IMR-90 (cell line): ENCODE data around the gene NKX2-1. TPM values are rescaled to one million over a fixed set of nuclear protein-coding genes. Genes with fewer than 3 reads are reported as not detected.

Experiments used
- ATAC-seq: fragments of 200-7000 bp; cut with Tn5 transposase; 2 replicates; pipeline ENCODE4 v1.9.1; 2020; ENCODE audit warnings: low read depth, mild to moderate bottlenecking, moderate library complexity
- BruUV-seq: library from RNA; stranded (reverse); fragments of 400-500 nt; replicated peaks from 2 replicates; lab custom pipeline; 2021; lab: Mats Ljungman, UMichigan
- CTCF ChIA-PET: fragments of 300-600 bp; formaldehyde crosslinking; extraction: SDS; loops from one replicate; lab custom pipeline; 2021; ENCODE audit warnings: antibody characterized with exemption; lab: Yijun Ruan, JAX
- POLR2A ChIA-PET: fragments of 300-600 bp; sonication (Branson Sonifier 250); formaldehyde crosslinking; loops from one replicate; lab custom pipeline; 2022; ENCODE audit warnings: antibody characterized with exemption; ENCODE audit not compliant: unreplicated experiment; lab: Charles Lee
- DNase-seq: peaks from one replicate; pipeline ENCODE4 v3.0.0; 2013
- H2AFZ ChIP-seq: replicated peaks from 2 replicates; pipeline ENCODE3; 2013; ENCODE audit warnings: low read length, mild to moderate bottlenecking; ENCODE audit not compliant: poor library complexity
- H2AK5ac ChIP-seq: 2 replicates; pipeline ENCODE4 v1.6.1; 2013; ENCODE audit warnings: low read depth, low read length, inconsistent platforms
- H2AK9ac ChIP-seq: replicated peaks from 2 replicates; pipeline ENCODE3; 2013; ENCODE audit warnings: mild to moderate bottlenecking, low read depth, low read length, moderate library complexity; ENCODE audit not compliant: poor library complexity
- H2BK120ac ChIP-seq: 2 replicates; pipeline ENCODE4 v1.6.1; 2013; ENCODE audit warnings: low read depth, low read length, inconsistent platforms
- H2BK15ac ChIP-seq: 3 replicates; pipeline ENCODE4 v1.6.1; 2013; ENCODE audit warnings: low read depth, low read length, inconsistent platforms
- H2BK20ac ChIP-seq: 2 replicates; pipeline ENCODE4 v1.6.1; 2013; ENCODE audit warnings: low read depth, mild to moderate bottlenecking, inconsistent platforms, low read length, moderate library complexity
- H2BK5ac ChIP-seq: 2 replicates; pipeline ENCODE4 v1.6.1; 2013; ENCODE audit warnings: mild to moderate bottlenecking, low read depth, low read length, inconsistent platforms; ENCODE audit not compliant: poor library complexity, severe bottlenecking
- H3K14ac ChIP-seq: replicated peaks from 2 replicates; pipeline ENCODE4 v1.6.1; 2013; ENCODE audit warnings: low read depth, low read length, inconsistent platforms
- H3K18ac ChIP-seq: 2 replicates; pipeline ENCODE4 v1.6.1; 2013; ENCODE audit warnings: low read depth, low read length, control low read depth
- H3K23ac ChIP-seq: 2 replicates; pipeline ENCODE4 v1.6.1; 2013; ENCODE audit warnings: low read depth, low read length, inconsistent platforms
- H3K27ac ChIP-seq: 2 replicates; pipeline ENCODE4 v1.5.1; 2013; ENCODE audit warnings: mild to moderate bottlenecking, control low read depth, low read length; ENCODE audit not compliant: insufficient read depth
- H3K27me3 ChIP-seq: 2 replicates; pipeline ENCODE4 v1.6.1; 2013; ENCODE audit warnings: low read length; ENCODE audit not compliant: control insufficient read depth, insufficient read depth
- H3K36me3 ChIP-seq: 2 replicates; pipeline ENCODE4 v1.6.1; 2013; ENCODE audit warnings: low read length, mixed read lengths; ENCODE audit not compliant: control insufficient read depth, insufficient read depth
- H3K4ac ChIP-seq: 2 replicates; pipeline ENCODE4 v1.6.1; 2013; ENCODE audit warnings: low read depth, low read length, inconsistent platforms
- H3K4me1 ChIP-seq: 2 replicates; pipeline ENCODE4 v1.6.1; 2013; ENCODE audit warnings: low read length, mixed read lengths; ENCODE audit not compliant: control insufficient read depth, insufficient read depth
- H3K4me2 ChIP-seq: 2 replicates; pipeline ENCODE4 v1.6.1; 2013; ENCODE audit warnings: low read depth, mild to moderate bottlenecking, control low read depth, low read length, moderate library complexity
- H3K4me3 ChIP-seq: 2 replicates; pipeline ENCODE4 v1.5.1; 2013; ENCODE audit warnings: low read depth, mild to moderate bottlenecking, control low read depth, low read length, moderate library complexity; ENCODE audit not compliant: insufficient read depth
- H3K56ac ChIP-seq: 2 replicates; pipeline ENCODE4 v1.6.1; 2013; ENCODE audit warnings: low read length, inconsistent platforms; ENCODE audit not compliant: insufficient read depth; ENCODE audit errors: extremely low read depth
- H3K79me1 ChIP-seq, 2 experiments: 2 replicates each; pipeline ENCODE4 v1.6.1; 2013; ENCODE audit warnings: low read length in 2 of 2, inconsistent platforms in 1 of 2, low read depth in 1 of 2
- H3K9ac ChIP-seq: 2 replicates; pipeline ENCODE4 v1.6.1; 2013; ENCODE audit warnings: low read depth, low read length, control low read depth
- H3K9me1 ChIP-seq: 2 replicates; pipeline ENCODE4 v1.6.1; 2013; ENCODE audit warnings: low read length, inconsistent platforms; ENCODE audit not compliant: insufficient read depth
- H3K9me3 ChIP-seq: 2 replicates; pipeline ENCODE4 v1.6.1; 2013; ENCODE audit warnings: low read length; ENCODE audit not compliant: control insufficient read depth, insufficient read depth
- H4K20me1 ChIP-seq: 2 replicates; pipeline ENCODE4 v1.6.1; 2013; ENCODE audit warnings: low read length, inconsistent platforms; ENCODE audit not compliant: insufficient read depth
- H4K5ac ChIP-seq: 2 replicates; pipeline ENCODE4 v1.6.1; 2013; ENCODE audit warnings: mild to moderate bottlenecking, low read depth, low read length, control low read depth
- H4K8ac ChIP-seq, 2 experiments: 2 replicates each; pipeline ENCODE4 v1.6.1; 2013; ENCODE audit warnings: low read depth in 2 of 2, low read length in 2 of 2, control low read depth in 1 of 2, inconsistent platforms in 1 of 2
- H4K91ac ChIP-seq: 2 replicates; pipeline ENCODE4 v1.6.1; 2013; ENCODE audit warnings: low read depth, low read length, inconsistent platforms; ENCODE audit not compliant: insufficient read depth
- BHLHE40 ChIP-seq: fragments of 150-350 bp; IDR thresholded peaks from 2 replicates; pipeline ENCODE4 v1.6.1; 2016; ENCODE audit warnings: mild to moderate bottlenecking, low read depth, low read length
- CEBPB ChIP-seq: IDR thresholded peaks from 2 replicates; pipeline ENCODE4 v1.6.1; 2012; ENCODE audit warnings: low read depth, low read length, improper control_type of control experiment
- CHD1 ChIP-seq: IDR thresholded peaks from 2 replicates; pipeline ENCODE4 v1.6.1; 2012; ENCODE audit warnings: low read depth, low read length, improper control_type of control experiment
- FOS ChIP-seq: fragments of 150-350 bp; IDR thresholded peaks from 2 replicates; pipeline ENCODE4 v1.6.1; 2016; ENCODE audit warnings: low read depth, low read length
- MAFK ChIP-seq: IDR thresholded peaks from 2 replicates; pipeline ENCODE4 v1.6.1; 2012; ENCODE audit warnings: low read depth, low read length, improper control_type of control experiment
- MAZ ChIP-seq: IDR thresholded peaks from 2 replicates; pipeline ENCODE4 v1.6.1; 2012; ENCODE audit warnings: low read depth, mild to moderate bottlenecking, low read length, improper control_type of control experiment, moderate library complexity, borderline replicate concordance
- MXI1 ChIP-seq: IDR thresholded peaks from 2 replicates; pipeline ENCODE4 v1.6.1; 2012; ENCODE audit warnings: low read depth, mild to moderate bottlenecking, low read length, moderate library complexity, borderline replicate concordance
- NFE2L2 ChIP-seq: fragments of 150-350 bp; IDR thresholded peaks from 2 replicates; pipeline ENCODE4 v1.6.1; 2016; ENCODE audit warnings: low read depth, mild to moderate bottlenecking, low read length
- POLR2A ChIP-seq: IDR thresholded peaks from 2 replicates; pipeline ENCODE4 v1.6.1; 2012; ENCODE audit warnings: mild to moderate bottlenecking, low read depth, low read length
- RAD21 ChIP-seq: IDR thresholded peaks from 2 replicates; pipeline ENCODE4 v1.6.1; 2012; ENCODE audit warnings: low read length, improper control_type of control experiment
- RCOR1 ChIP-seq: IDR thresholded peaks from 2 replicates; pipeline ENCODE4 v1.6.1; 2012; ENCODE audit warnings: mild to moderate bottlenecking, low read length, improper control_type of control experiment; ENCODE audit not compliant: insufficient replicate concordance
- RFX5 ChIP-seq: IDR thresholded peaks from 2 replicates; pipeline ENCODE4 v1.8.0; 2012; ENCODE audit warnings: low read depth, mild to moderate bottlenecking, low read length, moderate library complexity
- SMC3 ChIP-seq: fragments of 150-350 bp; IDR thresholded peaks from 2 replicates; pipeline ENCODE4 v1.6.1; 2016; ENCODE audit warnings: low read depth, mild to moderate bottlenecking, antibody characterized with exemption, low read length, moderate library complexity
- WGBS, 2 experiments: methylation state at CpG; one replicate each; pipeline versions ENCODE4 v1.1.5 to v1.1.7; 2013; ENCODE audit warnings: missing lambda C conversion rate in 2 of 2; ENCODE audit not compliant: insufficient read length in 1 of 2; ENCODE audit errors: extremely low coverage in 2 of 2; 5-methylcytosine and 5-hydroxymethylcytosine counted together
- dilution Hi-C: fragments of 300-500 bp; cut with HindIII; formaldehyde crosslinking; loops from one replicate; pipeline ENCODE4 v1.14.3; 2018; ENCODE audit warnings: low sequenced_read_pairs; ENCODE audit not compliant: unreplicated experiment
- in situ Hi-C: fragments of 300-500 bp; cut with MboI; formaldehyde crosslinking; loops from 3 replicates; pipeline ENCODE4 v1.14.3; 2019; ENCODE audit warnings: low sequenced_read_pairs, inconsistent platforms, mixed read lengths
- intact Hi-C: fragments of 100-400 bp; cut with micrococcal nuclease; formaldehyde crosslinking; loops from 2 replicates; pipeline ENCODE4 v1.10.0; 2022
- polyA plus RNA-seq, 3 experiments: library from polyadenylated mRNA; depleted of rRNA; stranded (reverse); fragments of >200 nt; gene quantifications; 2 replicates each; pipeline ENCODE4 v1.2.3, GENCODE V29; 2012; ENCODE audit warnings: low replicate concordance in 1 of 3
- total RNA-seq: library from RNA; depleted of rRNA; stranded (reverse); fragments of >200 nt; gene quantifications from 2 replicates; pipeline ENCODE4 v1.2.3, GENCODE V29; 2012
- TF ChIP-seq, protein P1 (sequence below): fragments of 150-350 bp; IDR thresholded peaks from 2 replicates; pipeline ENCODE4 v1.6.1; 2017; ENCODE audit warnings: mild to moderate bottlenecking, antibody characterized with exemption, low read length, low read depth
- TF ChIP-seq, protein P2 (sequence below): conservative IDR thresholded peaks from 2 replicates; pipeline ENCODE4 v1.5.1; 2012; ENCODE audit warnings: mild to moderate bottlenecking, low read depth, low read length, improper control_type of control experiment
- TF ChIP-seq, protein P3 (sequence below): fragments of 150-350 bp; IDR thresholded peaks from 2 replicates; pipeline ENCODE4 v1.6.1; 2016; ENCODE audit warnings: low read depth, mild to moderate bottlenecking, low read length, moderate library complexity, borderline replicate concordance

NKX2-1 gene
- total and polyA plus RNA-seq, 2 of the 4 experiments (the other 2 are of a cell fraction), result not detected

DNA sequence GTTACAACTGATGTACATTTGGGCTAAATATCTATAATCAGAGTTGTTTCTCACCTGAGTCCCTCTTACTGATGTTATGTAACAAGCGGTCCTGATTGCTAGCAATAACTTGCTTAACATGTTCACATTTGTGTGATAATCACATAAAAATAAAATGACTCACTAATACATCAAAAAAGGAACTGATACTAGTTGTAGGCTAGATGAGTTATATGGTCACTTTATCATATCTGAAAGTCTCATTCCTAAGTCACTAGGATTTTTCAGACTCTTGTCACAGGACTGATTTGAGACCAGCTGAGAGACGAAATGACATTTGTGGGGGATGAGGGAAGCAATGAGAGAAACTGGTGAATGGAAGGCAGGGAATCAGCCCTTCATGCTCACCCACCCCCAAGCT is 34.3 kb downstream of the NKX2-1 start:
- Histone ChIP-seq H3K56ac (no peak overlapping the region), H3K4me3 (no peak overlapping the region), H3K18ac (no peak overlapping the region), H3K27me3 (no peaks in the 10 kb centered on the region), H2AFZ (no peak overlapping the region), H3K23ac (no peak overlapping the region), H3K4me2 (no peak overlapping the region), H4K8ac (no peak overlapping the region), H4K5ac (no peak overlapping the region), H3K4me1 (no peaks in the 10 kb centered on the region), H3K9me1 (no peaks in the 10 kb centered on the region), H2BK5ac (no peak overlapping the region), H3K14ac (no peak overlapping the region), H3K9me3 (no peaks in the 10 kb centered on the region), H3K36me3 (no peaks in the 10 kb centered on the region), H3K27ac (no peak overlapping the region), H3K9ac (no peak overlapping the region), H2BK15ac (no peak overlapping the region), H2AK9ac (no peak overlapping the region), H4K91ac (no peak overlapping the region), H2BK120ac (no peak overlapping the region), H3K79me1 (no peaks in the 10 kb centered on the region), H2BK20ac (no peak overlapping the region), H2AK5ac (no peak overlapping the region), H4K20me1 (no peaks in the 10 kb centered on the region), H3K4ac (no peak overlapping the region)
- ChIA-PET POLR2A (no interaction called here), CTCF (no interaction called here)
- WGBS, 2 experiments, result no CpG with 5 or more reads among the region's 2 CpGs
- in situ Hi-C loops (no loop called here), intact Hi-C loops (no loop called here), dilution Hi-C loops (no loop called here)
- no TSS peak for BruUV-seq
- ATAC-seq (no peak), DNase-seq (no peak)
- TF ChIP-seq, protein P1, sequence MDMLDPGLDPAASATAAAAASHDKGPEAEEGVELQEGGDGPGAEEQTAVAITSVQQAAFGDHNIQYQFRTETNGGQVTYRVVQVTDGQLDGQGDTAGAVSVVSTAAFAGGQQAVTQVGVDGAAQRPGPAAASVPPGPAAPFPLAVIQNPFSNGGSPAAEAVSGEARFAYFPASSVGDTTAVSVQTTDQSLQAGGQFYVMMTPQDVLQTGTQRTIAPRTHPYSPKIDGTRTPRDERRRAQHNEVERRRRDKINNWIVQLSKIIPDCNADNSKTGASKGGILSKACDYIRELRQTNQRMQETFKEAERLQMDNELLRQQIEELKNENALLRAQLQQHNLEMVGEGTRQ, result no peak
- TF ChIP-seq SMC3, result no peak
- TF ChIP-seq RFX5, result no peak
- no peak for TF ChIP-seq NFE2L2
- TF ChIP-seq POLR2A, result no peak
- no peak for TF ChIP-seq MAZ
- no peak for TF ChIP-seq CEBPB
- TF ChIP-seq BHLHE40, result no peak
- no peak for TF ChIP-seq RAD21
- TF ChIP-seq, protein P2, sequence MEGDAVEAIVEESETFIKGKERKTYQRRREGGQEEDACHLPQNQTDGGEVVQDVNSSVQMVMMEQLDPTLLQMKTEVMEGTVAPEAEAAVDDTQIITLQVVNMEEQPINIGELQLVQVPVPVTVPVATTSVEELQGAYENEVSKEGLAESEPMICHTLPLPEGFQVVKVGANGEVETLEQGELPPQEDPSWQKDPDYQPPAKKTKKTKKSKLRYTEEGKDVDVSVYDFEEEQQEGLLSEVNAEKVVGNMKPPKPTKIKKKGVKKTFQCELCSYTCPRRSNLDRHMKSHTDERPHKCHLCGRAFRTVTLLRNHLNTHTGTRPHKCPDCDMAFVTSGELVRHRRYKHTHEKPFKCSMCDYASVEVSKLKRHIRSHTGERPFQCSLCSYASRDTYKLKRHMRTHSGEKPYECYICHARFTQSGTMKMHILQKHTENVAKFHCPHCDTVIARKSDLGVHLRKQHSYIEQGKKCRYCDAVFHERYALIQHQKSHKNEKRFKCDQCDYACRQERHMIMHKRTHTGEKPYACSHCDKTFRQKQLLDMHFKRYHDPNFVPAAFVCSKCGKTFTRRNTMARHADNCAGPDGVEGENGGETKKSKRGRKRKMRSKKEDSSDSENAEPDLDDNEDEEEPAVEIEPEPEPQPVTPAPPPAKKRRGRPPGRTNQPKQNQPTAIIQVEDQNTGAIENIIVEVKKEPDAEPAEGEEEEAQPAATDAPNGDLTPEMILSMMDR, result no peak
- TF ChIP-seq, protein P3, sequence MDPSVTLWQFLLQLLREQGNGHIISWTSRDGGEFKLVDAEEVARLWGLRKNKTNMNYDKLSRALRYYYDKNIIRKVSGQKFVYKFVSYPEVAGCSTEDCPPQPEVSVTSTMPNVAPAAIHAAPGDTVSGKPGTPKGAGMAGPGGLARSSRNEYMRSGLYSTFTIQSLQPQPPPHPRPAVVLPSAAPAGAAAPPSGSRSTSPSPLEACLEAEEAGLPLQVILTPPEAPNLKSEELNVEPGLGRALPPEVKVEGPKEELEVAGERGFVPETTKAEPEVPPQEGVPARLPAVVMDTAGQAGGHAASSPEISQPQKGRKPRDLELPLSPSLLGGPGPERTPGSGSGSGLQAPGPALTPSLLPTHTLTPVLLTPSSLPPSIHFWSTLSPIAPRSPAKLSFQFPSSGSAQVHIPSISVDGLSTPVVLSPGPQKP, result no peak
- no peak for TF ChIP-seq MAFK
- no peak for TF ChIP-seq MXI1
- TF ChIP-seq RCOR1, result no peak
- TF ChIP-seq FOS, result no peak
- TF ChIP-seq CHD1, result no peak
